ENCODE measurements around the gene HECTD4.

GRCh38 chr12:112308161-112308560 is 74.1 kb downstream of the HECTD4 start:
- TF ChIP-seq CTCF (IDR thresholded peaks at IDR 0.05) (no peak), EZH2 (IDR thresholded peaks at IDR 0.05; ENCODE audit: borderline replicate concordance, insufficient read depth, low read depth, low read length, poor library complexity, severe bottlenecking) (no peak)

Measured in B cell (primary cell).